Muscle of arm (tissue), 12 donors: ENCODE measurements around the gene SRSF4. TPM values are rescaled to one million over a fixed set of nuclear protein-coding genes. Genes with fewer than 3 reads are reported as not detected.

Experiments used
- DNase-seq: peaks from one replicate; pipeline ENCODE4 v3.0.0-alpha.2; 2013
- polyA plus RNA-seq, 12 donors: library from polyadenylated mRNA; unstranded; fragments of 120-200 nt; gene quantifications; one replicate each; pipeline ENCODE4 v1.2.1, GENCODE V29; 2013; ENCODE audit not compliant: insufficient read length in 12 of 12

The SRSF4 gene
- polyA plus RNA-seq, 12 donors: 50.8 to 138 (median 63.4) TPM

- DNase-seq: peak; percentile 97
Observed at GRCh38 chr1:29202584-29203340, 21.1 kb upstream of the SRSF4 start.

GRCh38 chr1:29202053-29202452, 20.4 kb upstream of the SRSF4 start:
- peak; percentile 14 for DNase-seq

GRCh38 chr1:29201595-29202051, 19.9 kb upstream of the SRSF4 start:
- no peak for DNase-seq

GRCh38 chr1:29200906-29201594, 19.4 kb upstream of the SRSF4 start:
- no peak for DNase-seq

- DNase-seq: no peak
Observed at GRCh38 chr1:29197993-29198392, 16.3 kb upstream of the SRSF4 start.

- DNase-seq: no peak
Observed at GRCh38 chr1:29197590-29197924, 15.9 kb upstream of the SRSF4 start.

- no peak for DNase-seq
Observed at GRCh38 chr1:29196863-29197589, 15.3 kb upstream of the SRSF4 start.

GRCh38 chr1:29195881-29196291, 14.2 kb upstream of the SRSF4 start:
- no peak for DNase-seq

- no peak for DNase-seq
Observed at GRCh38 chr1:29193879-29194455, 12.3 kb upstream of the SRSF4 start.

GRCh38 chr1:29190718-29191117, 9.0 kb upstream of the SRSF4 start:
- no peak for DNase-seq

GRCh38 chr1:29186707-29187106, 5.0 kb upstream of the SRSF4 start:
- no peak for DNase-seq

GRCh38 chr1:29186252-29186651, 4.6 kb upstream of the SRSF4 start:
- DNase-seq: no peak

GRCh38 chr1:29183287-29183686, 1.6 kb upstream of the SRSF4 start:
- no peak for DNase-seq

- no peak for DNase-seq
Observed at GRCh38 chr1:29180497-29181412, 945 bp downstream of the SRSF4 start.

GRCh38 chr1:29179641-29180184, 2.0 kb downstream of the SRSF4 start:
- DNase-seq: no peak

GRCh38 chr1:29177022-29177705, 4.5 kb downstream of the SRSF4 start:
- no peak for DNase-seq

- DNase-seq: no peak
Observed at GRCh38 chr1:29176576-29176975, 5.1 kb downstream of the SRSF4 start.

- DNase-seq: no peak
Observed at GRCh38 chr1:29172415-29172939, 9.2 kb downstream of the SRSF4 start.

GRCh38 chr1:29171521-29171920, 10.2 kb downstream of the SRSF4 start:
- DNase-seq: no peak

GRCh38 chr1:29171089-29171488, 10.6 kb downstream of the SRSF4 start:
- DNase-seq: no peak
